ENCODE results near the gene MAGEB5. TPM values are rescaled to one million over a fixed set of nuclear protein-coding genes. Genes with fewer than 3 reads are reported as not detected.

Gene MAGEB5
- total and polyA plus RNA-seq, 2 of the 13 experiments (the other 11 are each of a cell fraction or from before 2014, with no cell fraction given) = not detected

GRCh38 chrX:26192204-26192603 is 23.8 kb upstream of the MAGEB5 start, which contains the start of gene MAGEB6:
Gene MAGEB6 (plus strand): TSS chrX:26192440. CDS start chrX:26193847, 1,407 bp downstream.
- Histone ChIP-seq H3K9ac (ENCODE audit: insufficient read depth, low read depth, low read length) (no peak within 1 kb of the TSS), H3K27me3 (ENCODE audit: control insufficient read depth in 1 of 2, insufficient read depth in 2 of 2, low read length in 2 of 2) (no peaks in the 10 kb centered on the region), H4K20me1 (ENCODE audit: insufficient read depth, low read length) (no peaks in the 10 kb centered on the region), H3K27ac (ENCODE audit: extremely low read length, insufficient read depth, low read length) (no peak within 1 kb of the TSS), H3K4me1 (ENCODE audit: insufficient read depth, low read length) (no peaks in the 10 kb centered on the region), H3K9me3 (ENCODE audit: low read length) (no peaks in the 10 kb centered on the region; the same call in 1 of the 2 replicates), H3K4me2 (ENCODE audit: low read depth, low read length) (no peak within 1 kb of the TSS), H3K4me3 (replicated peaks in 1 of 3; ENCODE audit: insufficient read depth in 1 of 3, low read depth in 2 of 3, low read length in 3 of 3) (no peak within 1 kb of the TSS), H3K36me3 (replicated peaks in 1 of 2; ENCODE audit: control insufficient read depth in 1 of 2, insufficient read depth in 2 of 2, low read length in 2 of 2) (no peaks in the 10 kb centered on the region), H2AFZ (ENCODE audit: low read length) (no peak within 1 kb of the TSS), H3K79me2 (ENCODE audit: insufficient read depth, low read length) (no peaks in the 10 kb centered on the region)
- POLR2A ChIA-PET = no interaction called here
- CTCF ChIA-PET (ENCODE audit: low intra/inter-chr PET ratio, low total read pairs) = no interaction called here
- WGBS (ENCODE audit: low lambda C conversion rate) = no CpG with 5 or more reads among the region's 17 CpGs
- ATAC-seq = no peak
- intact Hi-C loops (cut with micrococcal nuclease; ENCODE audit: unreplicated experiment) (no loop called here), in situ Hi-C loops (cut with HindIII; ENCODE audit: extremely low pct_ligation_motif_present, low pct_unique_long_range_greater_than_20kb) (no loop called here)
- BruUV-seq (replicated peaks) = no TSS peak
- DNase-seq (ENCODE audit: low spot score) = no peak
- no peak for FAIRE-seq
- TF ChIP-seq TEAD3 (CRISPR knock-in tag; optimal IDR thresholded peaks at IDR 0.05; ENCODE audit: borderline replicate concordance) (no peak), GMEB1 (CRISPR knock-in tag; IDR thresholded peaks at IDR 0.05; ENCODE audit: borderline replicate concordance) (no peak), KAT2B (IDR thresholded peaks at IDR 0.05; ENCODE audit: borderline replicate concordance, low read depth, low read length) (no peak), ZNF468 (CRISPR knock-in tag; IDR thresholded peaks at IDR 0.05) (no peak), BCLAF1 (IDR thresholded peaks at IDR 0.05) (no peak), THAP7 (CRISPR knock-in tag; IDR thresholded peaks at IDR 0.05) (no peak), JUND (CRISPR knock-in tag; IDR thresholded peaks at IDR 0.05) (no peak), ZSCAN5A (CRISPR knock-in tag; IDR thresholded peaks at IDR 0.05; ENCODE audit: borderline replicate concordance) (no peak), RBAK (CRISPR knock-in tag; IDR thresholded peaks at IDR 0.05) (no peak), YY1 (IDR thresholded peaks at IDR 0.05; ENCODE audit: insufficient read depth, insufficient replicate concordance, low read depth, low read length) (no peak), ZSCAN22 (CRISPR knock-in tag; IDR thresholded peaks at IDR 0.05) (no peak), LCORL (IDR thresholded peaks at IDR 0.05) (no peak), LCORL (CRISPR knock-in tag; IDR thresholded peaks at IDR 0.05) (no peak), ZNF512B (CRISPR knock-in tag; IDR thresholded peaks at IDR 0.05; ENCODE audit: borderline replicate concordance) (no peak), AHR (CRISPR knock-in tag; IDR thresholded peaks at IDR 0.05) (no peak), SCMH1 (CRISPR knock-in tag; IDR thresholded peaks at IDR 0.05; ENCODE audit: borderline replicate concordance) (no peak)
